GM23338 (cell line): ENCODE results near the gene PAGE5. TPM values are rescaled to one million over a fixed set of nuclear protein-coding genes. Genes with fewer than 3 reads are reported as not detected.

Experiments used
- ATAC-seq: fragments of 200-7000 bp; cut with Tn5 transposase; 3 replicates; pipeline ENCODE4 v1.9.1; 2020
- DNase-seq: peaks from one replicate; pipeline ENCODE4 v3.0.0-alpha.2; 2015; ENCODE audit warnings: low spot score
- H2AFZ ChIP-seq: fragments of 200-600 bp; sonication (generic); 2 replicates; pipeline ENCODE4 v1.8.0; 2016; ENCODE audit warnings: antibody characterized with exemption, mild to moderate bottlenecking, moderate library complexity
- H3F3A ChIP-seq: fragments of 200-600 bp; sonication (generic); replicated peaks from 2 replicates; pipeline ENCODE4 v1.8.0; 2017; ENCODE audit warnings: antibody characterized with exemption, mixed run types, low read depth
- H3K27ac ChIP-seq: fragments of 200-600 bp; sonication (generic); 2 replicates; pipeline ENCODE4 v1.6.1; 2016; ENCODE audit warnings: low read depth
- H3K27me3 ChIP-seq: fragments of 200-600 bp; sonication (generic); 2 replicates; pipeline ENCODE4 v1.8.0; 2016; ENCODE audit warnings: mild to moderate bottlenecking, mixed run types, moderate library complexity; ENCODE audit not compliant: insufficient read depth
- H3K36me3 ChIP-seq: fragments of 200-600 bp; sonication (generic); 2 replicates; pipeline ENCODE4 v1.8.0; 2016; ENCODE audit warnings: mild to moderate bottlenecking; ENCODE audit not compliant: insufficient read depth
- H3K4me1 ChIP-seq: fragments of 200-600 bp; sonication (generic); 2 replicates; pipeline ENCODE4 v1.8.0; 2016; ENCODE audit warnings: mild to moderate bottlenecking, moderate library complexity; ENCODE audit not compliant: insufficient read depth
- H3K4me2 ChIP-seq: fragments of 200-600 bp; sonication (generic); 2 replicates; pipeline ENCODE4 v1.7.1; 2017; ENCODE audit warnings: mixed run types
- H3K4me3 ChIP-seq: fragments of 200-600 bp; sonication (generic); 2 replicates; pipeline ENCODE4 v1.6.1; 2016; ENCODE audit warnings: mixed run types
- H3K79me2 ChIP-seq: fragments of 200-600 bp; sonication (generic); replicated peaks from 2 replicates; pipeline ENCODE4 v1.8.0; 2017; ENCODE audit warnings: mild to moderate bottlenecking; ENCODE audit not compliant: insufficient read depth
- H3K9me2 ChIP-seq: fragments of 200-600 bp; sonication (generic); 2 replicates; pipeline ENCODE4 v1.8.0; 2017; ENCODE audit not compliant: insufficient read depth
- H4K20me1 ChIP-seq: fragments of 200-600 bp; sonication (generic); replicated peaks from 2 replicates; pipeline ENCODE4 v1.8.0; 2017; ENCODE audit warnings: mild to moderate bottlenecking; ENCODE audit not compliant: insufficient read depth
- H3K27ac Mint-ChIP-seq: 2 replicates; pipeline ENCODE4 v1.8.0; 2020; ENCODE audit warnings: inconsistent platforms, mild to moderate bottlenecking, moderate library complexity, mixed read lengths
- H3K27me3 Mint-ChIP-seq: 3 replicates; pipeline ENCODE4 v1.8.0; 2022; ENCODE audit warnings: low read depth, mild to moderate bottlenecking, moderate library complexity, mixed read lengths, inconsistent platforms; ENCODE audit not compliant: insufficient read depth, poor library complexity
- H3K36me3 Mint-ChIP-seq: 3 replicates; pipeline ENCODE4 v1.8.0; 2021; ENCODE audit warnings: low read depth, mild to moderate bottlenecking, inconsistent platforms, moderate library complexity, mixed read lengths
- H3K4me1 Mint-ChIP-seq: 3 replicates; pipeline ENCODE4 v1.8.0; 2020; ENCODE audit warnings: mild to moderate bottlenecking, inconsistent platforms, mixed read lengths
- H3K4me3 Mint-ChIP-seq: 3 replicates; pipeline ENCODE4 v1.8.0; 2021; ENCODE audit warnings: moderate library complexity, mild to moderate bottlenecking, inconsistent platforms, mixed read lengths
- H3K9me3 Mint-ChIP-seq: 3 replicates; pipeline ENCODE4 v1.8.0; 2020; ENCODE audit warnings: moderate library complexity, mild to moderate bottlenecking, inconsistent platforms, mixed read lengths
- CREB1 ChIP-seq: fragments of 250-450 bp; sonication (Bioruptor Pico); IDR thresholded peaks from 2 replicates; pipeline ENCODE4 v1.5.0; 2020; ENCODE audit warnings: low read depth, mild to moderate bottlenecking, moderate library complexity
- CTCF ChIP-seq, 2 experiments: fragments of 200-600 bp in 1 of 2; sonication (generic) in 1 of 2; conservative IDR thresholded peaks; 2 replicates each; pipeline versions ENCODE4 v1.5.1 to v1.6.1; 2016 to 2017; ENCODE audit warnings: antibody characterized with exemption in 2 of 2, low read depth in 2 of 2, mild to moderate bottlenecking in 2 of 2, moderate library complexity in 1 of 2
- ETS1 ChIP-seq: IDR thresholded peaks from 2 replicates; pipeline ENCODE4 v1.6.1; 2016; ENCODE audit warnings: antibody characterized with exemption
- EZH2 ChIP-seq: fragments of 200-600 bp; sonication (generic); IDR thresholded peaks from one replicate; pipeline ENCODE4 v1.8.0; 2017; ENCODE audit warnings: antibody characterized with exemption, mild to moderate bottlenecking, low read depth; ENCODE audit not compliant: unreplicated experiment
- EZH2phosphoT487 ChIP-seq: fragments of 200-600 bp; sonication (generic); IDR thresholded peaks from one replicate; pipeline ENCODE4 v1.8.1; 2018; ENCODE audit warnings: antibody characterized with exemption; ENCODE audit not compliant: unreplicated experiment
- JUNB ChIP-seq: IDR thresholded peaks from one replicate; pipeline ENCODE4 v1.6.1; 2016; ENCODE audit warnings: antibody characterized with exemption; ENCODE audit not compliant: unreplicated experiment
- NANOG ChIP-seq: IDR thresholded peaks from 2 replicates; pipeline ENCODE4 v1.6.1; 2016; ENCODE audit warnings: antibody characterized with exemption, borderline replicate concordance
- POLR2AphosphoS5 ChIP-seq: IDR thresholded peaks from 2 replicates; pipeline ENCODE4 v1.6.1; 2016; ENCODE audit warnings: antibody characterized with exemption, low read depth
- REST ChIP-seq: IDR thresholded peaks from one replicate; pipeline ENCODE4 v1.6.1; 2018; ENCODE audit warnings: antibody characterized with exemption; ENCODE audit not compliant: unreplicated experiment
- STAT1 ChIP-seq: IDR thresholded peaks from one replicate; pipeline ENCODE4 v1.6.1; 2016; ENCODE audit warnings: antibody characterized with exemption; ENCODE audit not compliant: unreplicated experiment
- ZNF114 ChIP-seq: fragments of 250-450 bp; sonication (Bioruptor Pico); IDR thresholded peaks from 2 replicates; pipeline ENCODE4 v1.5.0; 2020; ENCODE audit warnings: mild to moderate bottlenecking, moderate library complexity
- ZNF331 ChIP-seq: fragments of 250-450 bp; sonication (Bioruptor Pico); IDR thresholded peaks from 2 replicates; pipeline ENCODE4 v1.5.0; 2020; ENCODE audit warnings: low read depth, mild to moderate bottlenecking, moderate library complexity
- ZNF462 ChIP-seq: fragments of 250-450 bp; sonication (Bioruptor Pico); IDR thresholded peaks from 2 replicates; pipeline ENCODE4 v1.5.0; 2020; ENCODE audit warnings: mild to moderate bottlenecking, moderate library complexity
- polyA plus RNA-seq: library from polyadenylated mRNA; unstranded; fragments of >200 nt; fragmentation: Nextera tagmentation; extraction: Ambion mirVana; gene quantifications from 2 replicates; pipeline ENCODE4 v1.2.1, GENCODE V29; 2016
- total RNA-seq: library from RNA; depleted of rRNA; stranded (reverse); fragments of >200 nt; shearing (Covaris generic); gene quantifications from 2 replicates; pipeline ENCODE4 v1.2.3, GENCODE V29; 2014

Gene PAGE5
- total and polyA plus RNA-seq, 2 experiments from 2014 or later = not detected

GRCh38 chrX:55187281-55187680 lies 32.9 kb upstream of the PAGE5 start:
- Mint-ChIP-seq H3K4me3 (no peak overlapping the region), H3K27me3 (no peaks in the 10 kb centered on the region), H3K4me1 (no peaks in the 10 kb centered on the region), H3K9me3 (peaks cover 45% of the 10 kb centered on the region), H3K27ac (no peak overlapping the region), H3K36me3 (peaks cover 2% of the 10 kb centered on the region; the same call in 1 of the 3 replicates)
- ATAC-seq (no peak), DNase-seq (no peak)
- Histone ChIP-seq H3K4me1 (no peaks in the 10 kb centered on the region), H3K4me3 (no peak overlapping the region), H4K20me1 (no peaks in the 10 kb centered on the region), H3K27ac (no peak overlapping the region), H3K79me2 (no peaks in the 10 kb centered on the region), H3K36me3 (no peaks in the 10 kb centered on the region), H2AFZ (no peak overlapping the region), H3K9me2 (no peaks in the 10 kb centered on the region), H3K27me3 (no peaks in the 10 kb centered on the region), H3K4me2 (no peak overlapping the region), H3F3A (no peaks in the 10 kb centered on the region)
- TF ChIP-seq REST (no peak), POLR2AphosphoS5 (no peak), CTCF (conservative IDR thresholded peaks at IDR 0.05; ENCODE audit: low read depth in 2 of 2) (no peak), ZNF114 (CRISPR knock-in tag) (no peak), NANOG (no peak), CREB1 (no peak), JUNB (no peak), EZH2phosphoT487 (no peak), ZNF331 (CRISPR knock-in tag) (no peak), EZH2 (no peak), STAT1 (no peak), ETS1 (no peak), ZNF462 (CRISPR knock-in tag) (no peak)
